GM19395 (cell line): Measurements from ENCODE around the gene ATP1B3.
"Not testable (repeated sequence)": the region's sequence is repeated elsewhere in the genome, so short reads cannot be mapped to it uniquely, and the experiment has no call there.

Experiments
- ATAC-seq: cut with Tn5 transposase; IDR thresholded peaks from one replicate; pipeline ENCODE4 v1.9.1; 2021; ENCODE audit warnings: mild to moderate bottlenecking, moderate library complexity; ENCODE audit not compliant: unreplicated experiment

ATP1B3 gene

GRCh38 chr3:141860086-141860669 is 16.3 kb upstream of the ATP1B3 start:
- ATAC-seq = no peak

- ATAC-seq = no peak
These were observed 15.5 kb upstream of the ATP1B3 start for GRCh38 chr3:141860766-141861513.

- ATAC-seq = no peak
These were observed 14.1 kb upstream of the ATP1B3 start for GRCh38 chr3:141862279-141862816.

GRCh38 chr3:141863491-141863890 is 13.0 kb upstream of the ATP1B3 start:
- no peak for ATAC-seq

DNA sequence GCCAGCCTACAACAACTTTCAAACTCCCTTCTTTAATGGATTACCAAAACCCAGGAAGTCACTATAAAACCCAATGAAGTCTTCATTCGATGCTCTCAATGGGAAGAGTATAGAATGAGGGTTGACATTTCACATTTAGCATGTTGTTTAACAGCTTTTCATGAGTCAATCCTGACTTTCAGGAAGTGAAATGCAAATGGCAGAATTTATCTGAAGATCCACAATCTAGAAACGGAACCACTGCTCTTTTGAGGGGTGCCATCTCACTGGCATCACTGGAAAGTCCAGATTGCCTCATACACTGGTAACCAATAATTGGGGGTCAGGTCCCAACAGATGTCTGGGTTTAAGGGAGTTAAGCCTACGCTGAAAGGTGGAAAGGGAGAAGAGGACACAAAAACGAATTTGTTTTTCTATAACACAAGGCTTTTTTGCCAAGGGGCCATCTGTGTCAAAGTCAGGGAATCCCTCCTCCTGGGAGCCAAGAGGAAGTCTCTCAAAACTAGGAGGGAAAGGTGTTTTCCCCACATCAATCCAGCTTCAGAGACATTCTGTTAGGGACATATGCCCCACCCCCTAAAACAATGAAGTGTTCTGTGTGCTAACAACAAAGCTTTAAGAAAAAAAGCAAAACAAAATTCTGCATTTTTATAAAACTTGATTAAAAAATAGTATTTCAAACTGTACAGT is 12.0 kb upstream of the ATP1B3 start:
- no peak for ATAC-seq

- ATAC-seq = no peak
These were observed 11.3 kb upstream of the ATP1B3 start for GRCh38 chr3:141865101-141865500.

DNA sequence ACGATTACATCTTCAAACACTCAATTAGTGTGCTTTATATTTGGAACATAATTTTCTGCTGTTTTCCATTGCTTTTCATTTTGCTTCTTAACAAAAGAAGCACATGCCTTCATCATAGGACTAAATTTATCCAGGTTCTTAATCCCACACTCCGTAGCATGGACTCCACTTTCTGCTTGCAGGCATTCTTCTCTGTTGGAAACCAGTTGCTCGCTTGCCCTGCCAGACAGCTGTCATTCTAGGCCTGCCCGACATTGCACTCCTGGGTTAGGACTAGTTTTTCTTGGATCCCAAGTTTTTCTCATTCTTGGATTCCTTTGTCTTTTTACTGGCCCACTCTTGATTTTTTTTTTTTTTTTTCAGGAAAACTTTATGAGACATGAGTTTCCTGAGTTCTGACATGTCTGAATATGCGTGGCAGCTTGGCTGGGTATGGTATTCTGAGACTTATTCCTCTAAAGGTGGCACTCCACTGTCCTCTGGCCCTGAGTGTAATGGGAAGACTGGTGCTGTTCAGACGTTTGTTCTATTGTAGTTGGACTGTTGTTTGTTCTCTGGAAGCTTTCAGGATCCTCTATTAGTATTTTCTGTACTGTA is 6.3 kb upstream of the ATP1B3 start:
- ATAC-seq = no peak

DNA sequence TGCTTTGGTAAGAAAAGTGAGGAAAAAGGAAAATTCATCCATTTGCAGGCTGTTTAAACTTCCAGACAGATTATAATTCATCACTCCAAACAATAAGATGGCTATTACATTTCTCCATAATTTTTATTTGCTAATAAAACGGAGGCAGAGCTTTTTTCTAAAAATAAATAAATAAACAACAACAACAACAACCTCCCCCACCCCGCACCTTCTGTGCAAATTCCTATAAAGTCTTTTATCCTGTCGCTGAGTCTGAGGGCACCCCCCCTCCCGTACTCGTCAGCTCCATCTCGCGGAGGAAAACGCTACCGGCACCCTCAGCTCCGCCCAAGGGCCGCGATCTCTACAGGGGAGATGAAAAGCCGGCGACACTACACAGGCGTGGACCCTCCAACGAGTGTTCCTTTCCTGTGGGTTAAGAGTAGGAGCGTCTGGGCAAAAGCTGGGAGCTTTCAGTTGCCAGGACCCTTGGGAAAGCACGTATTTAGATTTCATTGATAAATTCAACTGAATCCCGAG is 1.0 kb upstream of the ATP1B3 start:
- ATAC-seq = peak; percentile 70

DNA sequence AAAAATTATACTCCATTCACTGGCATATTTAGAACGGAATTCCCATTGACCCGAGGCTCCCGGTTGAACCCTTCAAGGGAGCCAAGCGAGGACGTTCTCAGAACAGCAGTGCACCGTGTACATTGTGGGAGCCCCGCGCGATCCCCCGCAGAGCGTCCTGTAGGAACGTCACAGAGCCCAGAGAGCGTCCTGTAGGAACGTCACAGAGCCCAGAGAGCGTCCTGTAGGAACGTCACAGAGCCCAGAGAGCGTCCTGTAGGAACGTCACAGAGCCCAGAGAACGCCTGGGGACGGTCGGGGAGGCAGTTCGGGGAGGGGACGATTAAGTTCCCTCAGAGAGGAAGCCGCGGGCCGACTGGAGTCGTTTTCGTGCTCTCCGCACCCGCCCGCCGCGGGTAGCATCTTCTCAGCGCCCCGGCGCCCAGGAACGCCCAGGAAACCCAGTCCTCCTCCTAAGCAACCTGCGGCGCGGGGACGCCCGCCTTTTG is 506 bp upstream of the ATP1B3 start:
- peak; percentile 69 for ATAC-seq

- peak; percentile 15 for ATAC-seq
These were observed 613 bp downstream of the ATP1B3 start for GRCh38 chr3:141876891-141877621.

- ATAC-seq = no peak
These were observed 1.5 kb downstream of the ATP1B3 start for GRCh38 chr3:141877911-141878310.

- ATAC-seq = no peak
These were observed 1.9 kb downstream of the ATP1B3 start for GRCh38 chr3:141878326-141878725.

- no peak for ATAC-seq
These were observed 2.4 kb downstream of the ATP1B3 start for GRCh38 chr3:141878817-141879216.

- no peak for ATAC-seq
These were observed 5.3 kb downstream of the ATP1B3 start for GRCh38 chr3:141881702-141882101.

DNA sequence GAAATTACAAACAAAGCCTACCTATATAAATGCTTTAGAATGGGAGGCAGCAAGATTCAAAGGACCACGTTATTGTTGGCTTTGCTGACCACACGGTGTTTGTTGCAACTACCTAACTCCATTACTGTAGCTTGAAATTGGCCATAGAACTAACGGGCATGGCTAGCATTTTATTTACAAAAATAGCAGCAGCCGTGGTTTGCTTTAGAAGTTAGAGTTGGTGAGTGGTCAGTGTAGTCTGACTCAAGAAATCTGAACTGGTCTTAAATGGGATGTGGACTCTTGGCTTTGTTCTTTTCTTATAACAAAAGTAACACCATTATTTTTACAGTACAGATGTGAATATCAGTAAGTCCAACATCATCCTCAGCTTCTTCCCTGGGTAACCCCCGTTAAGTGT is 10.6 kb downstream of the ATP1B3 start:
- no peak for ATAC-seq

DNA sequence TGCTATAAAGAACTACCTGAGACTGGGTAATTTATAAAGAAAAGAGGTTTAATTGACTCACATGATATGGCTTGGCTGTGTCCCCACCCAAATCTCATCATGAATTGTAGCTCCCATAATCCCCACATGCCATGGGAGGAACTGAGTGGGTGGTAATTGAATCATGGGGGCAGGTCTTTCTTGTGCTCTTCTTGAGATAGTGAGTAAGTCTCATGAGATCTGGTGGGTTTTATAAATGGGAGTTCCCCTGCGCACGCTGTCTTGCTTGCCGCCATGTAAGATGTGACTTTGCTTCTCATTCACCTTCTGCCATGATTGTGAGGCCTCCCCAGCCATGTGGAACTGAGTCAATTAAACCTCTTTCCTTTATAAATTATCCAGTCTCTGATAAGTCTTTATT is 12.1 kb downstream of the ATP1B3 start:
- not testable (repeated sequence) for ATAC-seq

DNA sequence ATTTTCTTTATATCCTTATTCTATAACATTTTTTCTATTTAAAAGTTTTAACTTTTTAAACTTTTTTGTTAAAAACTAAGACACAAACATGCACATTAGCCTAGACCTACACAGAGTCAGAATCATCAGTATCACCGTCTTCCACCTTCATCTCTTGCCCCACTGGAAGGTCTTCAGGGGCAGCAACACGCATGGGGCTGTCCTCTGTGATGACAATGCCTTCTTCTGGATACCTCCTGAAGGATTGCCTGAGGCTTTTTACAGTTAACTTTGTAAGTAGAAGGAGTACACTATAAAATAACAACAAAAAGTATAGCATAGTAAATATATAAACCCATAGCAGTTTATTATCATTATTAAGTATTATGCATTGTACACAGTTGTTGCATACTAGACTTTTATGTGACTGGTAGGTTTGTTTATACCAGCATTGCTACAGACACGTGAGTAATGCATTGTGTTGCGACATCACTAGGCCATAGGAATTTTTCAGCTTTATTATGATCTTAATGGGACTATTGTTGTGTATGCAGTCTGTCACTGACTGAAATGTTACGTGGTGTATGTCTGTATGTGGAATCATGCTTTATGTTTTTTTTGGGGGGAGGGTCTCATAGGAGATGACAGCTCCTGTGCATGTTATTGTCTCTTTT is 18.2 kb downstream of the ATP1B3 start:
- ATAC-seq = no peak

DNA sequence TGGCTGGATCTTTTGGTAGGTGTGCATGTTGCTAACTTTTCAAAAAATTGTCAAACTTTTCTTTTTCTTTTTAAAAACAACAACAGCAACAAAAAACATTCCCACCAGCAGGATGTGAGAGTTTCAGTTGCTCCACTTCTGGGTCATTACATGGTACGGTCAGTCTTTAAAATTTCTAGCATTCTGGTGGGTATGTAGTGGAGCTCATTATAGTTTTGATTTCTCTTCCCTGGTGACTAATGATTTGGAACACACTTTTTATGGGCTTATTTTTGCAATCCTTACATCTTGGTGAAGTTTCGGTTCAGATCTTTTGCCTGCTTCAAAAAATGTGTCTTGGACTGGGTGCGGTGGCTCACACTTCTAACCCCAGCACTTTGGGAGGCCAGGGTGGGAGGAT is 19.3 kb downstream of the ATP1B3 start:
- ATAC-seq = no peak

- ATAC-seq = no peak
These were observed 22.5 kb downstream of the ATP1B3 start for GRCh38 chr3:141898908-141899307.

DNA sequence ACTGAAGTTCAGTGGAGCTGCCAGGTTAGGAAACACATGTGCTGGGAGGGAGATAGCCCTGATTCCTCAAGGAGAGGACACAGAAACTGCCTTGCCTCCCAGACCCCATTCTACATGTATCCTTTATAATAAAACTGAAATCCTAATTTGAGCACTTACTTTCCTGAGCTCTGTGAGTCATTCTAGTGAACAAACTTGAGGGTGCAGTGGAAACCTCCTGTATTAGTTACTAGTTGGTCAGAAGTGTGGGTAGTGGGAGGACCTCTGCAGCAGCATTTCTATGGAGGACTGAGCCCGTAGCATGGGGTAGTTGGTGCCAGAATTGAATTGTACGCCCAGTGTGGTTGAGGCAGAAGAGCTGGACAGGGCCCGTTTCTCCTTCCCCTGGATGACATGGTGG is 23.9 kb downstream of the ATP1B3 start:
- ATAC-seq = no peak
